HG02571 (cell line): ENCODE measurements around the gene OCRL.

Source experiments
- ATAC-seq: cut with Tn5 transposase; IDR thresholded peaks from one replicate; pipeline ENCODE4 v1.9.1; 2021; ENCODE audit warnings: mild to moderate bottlenecking, moderate library complexity; ENCODE audit not compliant: unreplicated experiment

OCRL gene

GRCh38 chrX:129632443-129632842 lies 92.4 kb downstream of the OCRL start:
- ATAC-seq: no peak

- ATAC-seq: no peak
These were observed 94.5 kb downstream of the OCRL start for GRCh38 chrX:129634541-129634940.

- ATAC-seq: no peak
These were observed 96.2 kb downstream of the OCRL start for GRCh38 chrX:129636175-129636681.

GRCh38 chrX:129637217-129638109 lies 97.4 kb downstream of the OCRL start:
- ATAC-seq: no peak

- ATAC-seq: no peak
These were observed 98.9 kb downstream of the OCRL start for GRCh38 chrX:129638917-129639316.

- no peak for ATAC-seq
These were observed 100.7 kb downstream of the OCRL start for GRCh38 chrX:129640737-129641136.

GRCh38 chrX:129641469-129641868 lies 101.4 kb downstream of the OCRL start:
- no peak for ATAC-seq

- ATAC-seq: no peak
These were observed 101.9 kb downstream of the OCRL start for GRCh38 chrX:129641941-129642340.
